ENCODE results near the gene PGM3. TPM values are rescaled to one million over a fixed set of nuclear protein-coding genes. Genes with fewer than 3 reads are reported as not detected.

PGM3 gene
- total RNA-seq, 1 donor from 2014 or later, result 10.1 TPM

DNA sequence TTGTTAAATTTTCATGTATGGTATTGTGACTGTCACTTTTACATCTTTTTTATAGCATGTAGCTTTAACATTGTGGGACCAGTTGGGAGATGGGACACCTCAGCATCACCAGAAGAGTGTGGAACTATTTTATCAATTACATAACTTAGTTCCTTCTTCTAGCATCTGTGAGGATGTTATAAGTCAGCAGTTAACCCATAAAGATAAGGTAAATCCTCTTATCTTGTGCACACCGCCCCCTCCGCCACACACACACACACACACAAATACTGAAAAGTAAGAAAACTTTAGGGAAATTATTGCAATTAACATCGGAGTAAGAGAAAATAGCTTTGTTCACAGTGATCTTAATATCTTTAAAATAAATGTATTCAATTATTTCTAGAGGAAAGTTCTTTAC, 60.9 kb downstream of the PGM3 start:
- Histone ChIP-seq H3K9me3 (no peaks in the 10 kb centered on the region), H3K4me3 (no peak overlapping the region), H3K36me3 (peaks cover 0 to 14% of the 10 kb centered on the region in 2 donors), H3K27ac (no peak overlapping the region), H3K4me1 (no peaks in the 10 kb centered on the region), H3K27me3 (no peaks in the 10 kb centered on the region)
- no peak for DNase-seq (ENCODE audit: extremely low spot score in 2 of 2)
- intact Hi-C loops (cut with DNase I), result no loop called here
- TF ChIP-seq POLR2A (IDR thresholded peaks at IDR 0.05) (no peak), POLR2AphosphoS5 (IDR thresholded peaks at IDR 0.05; ENCODE audit: insufficient read depth in 1 of 2, low read depth in 1 of 2) (no peak)
- TF ChIP-seq, protein P1, sequence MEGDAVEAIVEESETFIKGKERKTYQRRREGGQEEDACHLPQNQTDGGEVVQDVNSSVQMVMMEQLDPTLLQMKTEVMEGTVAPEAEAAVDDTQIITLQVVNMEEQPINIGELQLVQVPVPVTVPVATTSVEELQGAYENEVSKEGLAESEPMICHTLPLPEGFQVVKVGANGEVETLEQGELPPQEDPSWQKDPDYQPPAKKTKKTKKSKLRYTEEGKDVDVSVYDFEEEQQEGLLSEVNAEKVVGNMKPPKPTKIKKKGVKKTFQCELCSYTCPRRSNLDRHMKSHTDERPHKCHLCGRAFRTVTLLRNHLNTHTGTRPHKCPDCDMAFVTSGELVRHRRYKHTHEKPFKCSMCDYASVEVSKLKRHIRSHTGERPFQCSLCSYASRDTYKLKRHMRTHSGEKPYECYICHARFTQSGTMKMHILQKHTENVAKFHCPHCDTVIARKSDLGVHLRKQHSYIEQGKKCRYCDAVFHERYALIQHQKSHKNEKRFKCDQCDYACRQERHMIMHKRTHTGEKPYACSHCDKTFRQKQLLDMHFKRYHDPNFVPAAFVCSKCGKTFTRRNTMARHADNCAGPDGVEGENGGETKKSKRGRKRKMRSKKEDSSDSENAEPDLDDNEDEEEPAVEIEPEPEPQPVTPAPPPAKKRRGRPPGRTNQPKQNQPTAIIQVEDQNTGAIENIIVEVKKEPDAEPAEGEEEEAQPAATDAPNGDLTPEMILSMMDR (IDR thresholded peaks at IDR 0.05), result no peak

DNA sequence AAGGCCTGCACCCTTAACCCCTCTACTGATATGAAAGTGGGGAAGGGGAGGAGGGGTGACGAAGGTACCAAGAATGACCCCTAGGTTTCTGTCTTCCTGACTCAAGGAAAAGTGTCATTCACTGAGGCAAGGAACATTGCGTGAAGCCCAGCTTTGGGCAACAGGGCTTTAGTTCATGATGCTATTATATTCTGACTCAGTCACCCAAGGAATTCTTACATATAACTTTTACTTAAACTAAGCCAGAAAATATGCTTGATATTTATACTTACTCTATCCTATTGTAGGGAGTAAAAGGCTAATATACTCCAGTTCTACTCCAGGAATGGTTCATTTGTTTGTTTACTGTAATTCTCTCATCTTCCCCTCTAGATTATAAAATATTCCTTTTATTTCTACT, 65.1 kb downstream of the PGM3 start:
- no peak for DNase-seq (ENCODE audit: extremely low spot score in 2 of 2)
- TF ChIP-seq POLR2A (IDR thresholded peaks at IDR 0.05), result no peak
- TF ChIP-seq, protein P1 (IDR thresholded peaks at IDR 0.05), result no peak
- no peak for TF ChIP-seq POLR2AphosphoS5 (IDR thresholded peaks at IDR 0.05; ENCODE audit: insufficient read depth in 1 of 2, low read depth in 1 of 2)
- Histone ChIP-seq H3K27ac (no peak overlapping the region), H3K36me3 (peaks cover 0 to 45% of the 10 kb centered on the region in 2 donors), H3K4me3 (no peak overlapping the region), H3K9me3 (no peaks in the 10 kb centered on the region), H3K27me3 (no peaks in the 10 kb centered on the region), H3K4me1 (no peaks in the 10 kb centered on the region)
- intact Hi-C loops (cut with DNase I), result no loop called here

DNA sequence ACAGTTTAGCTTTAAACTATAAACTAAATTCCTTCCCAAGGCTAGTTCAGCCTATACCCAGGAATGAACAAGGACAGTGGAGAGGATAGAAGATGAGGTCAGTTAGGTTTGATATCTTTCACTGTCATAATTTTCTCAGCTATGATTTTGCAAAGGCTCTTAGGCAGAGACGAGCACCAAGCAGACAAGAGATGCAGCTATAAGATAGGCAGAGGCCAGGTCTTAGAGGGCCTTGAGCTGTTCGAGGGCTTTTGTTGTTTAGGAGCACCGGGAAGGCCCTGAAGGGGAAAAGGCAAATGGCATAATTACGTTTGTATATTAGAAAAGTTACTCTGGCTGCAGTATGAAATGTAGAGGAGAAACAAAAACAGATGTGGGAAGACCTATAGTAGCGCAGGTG, 65.8 kb downstream of the PGM3 start:
- no peak for TF ChIP-seq POLR2AphosphoS5 (IDR thresholded peaks at IDR 0.05; ENCODE audit: insufficient read depth in 1 of 2, low read depth in 1 of 2)
- TF ChIP-seq POLR2A (IDR thresholded peaks at IDR 0.05), result no peak
- TF ChIP-seq, protein P1 (IDR thresholded peaks at IDR 0.05), result no peak
- Histone ChIP-seq H3K4me1 (no peaks in the 10 kb centered on the region), H3K36me3 (peaks cover 0 to 51% of the 10 kb centered on the region in 2 donors), H3K27ac (no peak overlapping the region), H3K9me3 (no peaks in the 10 kb centered on the region), H3K4me3 (no peak overlapping the region), H3K27me3 (no peaks in the 10 kb centered on the region)
- intact Hi-C loops (cut with DNase I), result no loop called here
- DNase-seq (ENCODE audit: extremely low spot score in 2 of 2), result no peak

DNA sequence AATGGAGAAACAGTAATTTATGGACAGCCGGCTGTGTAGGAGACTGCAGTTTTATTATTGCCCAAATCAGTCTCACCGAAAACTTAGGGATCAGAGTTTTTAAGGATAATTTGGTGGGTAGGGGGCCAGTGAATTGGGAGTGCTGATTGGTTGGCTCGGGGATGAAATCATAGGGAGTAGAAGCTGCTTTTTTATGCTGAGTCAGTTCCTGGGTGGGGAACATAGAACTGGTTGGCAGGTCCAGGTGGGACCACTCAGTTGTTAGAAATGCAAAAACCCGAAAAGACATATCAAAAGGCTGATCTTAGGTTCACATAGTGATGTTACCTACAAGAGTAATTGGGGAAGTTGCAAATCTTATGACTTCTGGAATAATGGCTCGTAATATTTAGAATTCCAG, 66.3 kb downstream of the PGM3 start:
- H3K36me3 ChIP-seq, result peaks cover 0 to 54% of the 10 kb centered on the region in 2 donors

DNA sequence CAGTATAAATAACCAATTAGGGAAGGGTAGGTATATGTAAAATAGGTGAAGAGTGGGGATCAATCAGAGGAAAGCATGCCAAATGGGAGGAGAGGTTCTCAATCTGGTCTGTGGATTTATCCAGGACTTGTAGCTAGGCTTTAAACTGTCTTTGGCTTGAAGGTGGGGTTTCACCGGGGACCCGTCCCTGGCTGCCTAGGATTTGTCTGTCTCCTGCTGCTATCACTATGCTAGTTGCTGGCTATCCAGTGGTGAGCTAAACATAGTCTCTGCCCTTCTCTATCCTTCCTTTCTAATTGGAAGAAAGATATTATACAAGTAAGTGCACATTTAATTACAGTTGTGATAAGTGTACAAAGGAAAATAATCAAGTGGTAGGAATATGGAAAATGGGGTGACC, 66.8 kb downstream of the PGM3 start:
- DNase-seq (ENCODE audit: extremely low spot score in 2 of 2), result no peak
- H3K4me1 ChIP-seq, result no peaks in the 10 kb centered on the region
- no peaks in the 10 kb centered on the region for H3K9me3 ChIP-seq
- intact Hi-C loops (cut with DNase I), result no loop called here
- H3K36me3 ChIP-seq, result peaks cover 0 to 48% of the 10 kb centered on the region in 2 donors
- no peak overlapping the region for H3K4me3 ChIP-seq
- no peak overlapping the region for H3K27ac ChIP-seq
- TF ChIP-seq, protein P1 (IDR thresholded peaks at IDR 0.05), result no peak
- TF ChIP-seq POLR2AphosphoS5 (IDR thresholded peaks at IDR 0.05; ENCODE audit: insufficient read depth in 1 of 2, low read depth in 1 of 2) (no peak), POLR2A (IDR thresholded peaks at IDR 0.05) (no peak)
- no peaks in the 10 kb centered on the region for H3K27me3 ChIP-seq

More for the DNA sequence above, 66.3 kb downstream of the PGM3 start:
- H3K4me1 ChIP-seq, result no peaks in the 10 kb centered on the region
- TF ChIP-seq, protein P1 (IDR thresholded peaks at IDR 0.05), result no peak
- TF ChIP-seq POLR2A (IDR thresholded peaks at IDR 0.05) (no peak), POLR2AphosphoS5 (IDR thresholded peaks at IDR 0.05; ENCODE audit: insufficient read depth in 1 of 2, low read depth in 1 of 2) (no peak)
- H3K4me3 ChIP-seq, result no peak overlapping the region
- no peak overlapping the region for H3K27ac ChIP-seq
- H3K27me3 ChIP-seq, result no peaks in the 10 kb centered on the region
- DNase-seq (ENCODE audit: extremely low spot score in 2 of 2), result no peak
- H3K9me3 ChIP-seq, result no peaks in the 10 kb centered on the region
- intact Hi-C loops (cut with DNase I), result no loop called here

Data from vagina (tissue), 2 donors.